HepG2 (cell line): Measurements from ENCODE around the gene CARD8. TPM values are rescaled to one million over a fixed set of nuclear protein-coding genes. Genes with fewer than 3 reads are reported as not detected.

Experiments
- ATAC-seq: fragments of 200-7000 bp; cut with Tn5 transposase; 3 replicates; pipeline ENCODE4 v1.9.1; 2020; ENCODE audit warnings: mild to moderate bottlenecking, moderate library complexity
- BruUV-seq: library from RNA; stranded (reverse); fragments of 400-500 nt; replicated peaks from 2 replicates; lab custom pipeline; 2021; lab: Mats Ljungman, UMichigan
- CTCF ChIA-PET: fragments of 300-600 bp; formaldehyde crosslinking; extraction: SDS; loops from one replicate; lab custom pipeline; 2021; ENCODE audit warnings: low total read pairs, inconsistent platforms, low intra/inter-chr PET ratio; lab: Yijun Ruan, JAX
- POLR2A ChIA-PET: fragments of 350-600 bp; sonication (Branson Sonifier 250); formaldehyde crosslinking; loops from one replicate; lab custom pipeline; 2020; ENCODE audit warnings: antibody characterized with exemption, inconsistent platforms; lab: Yijun Ruan, JAX
- DNase-seq: peaks from one replicate; pipeline ENCODE4 v3.0.0-alpha.2; 2015; ENCODE audit warnings: low spot score
- FAIRE-seq: peaks from 3 replicates; lab custom pipeline; 2011; peaks lifted over from hg19 to GRCh38; lab: Jason Lieb, UNC
- H2AFZ ChIP-seq: one replicate; pipeline ENCODE4 v1.6.1; 2011; ENCODE audit warnings: low read length, inconsistent platforms
- H3K27ac ChIP-seq: fragments of 300-600 bp; 3 replicates; pipeline ENCODE4 v1.8.0; 2011; ENCODE audit warnings: mixed run types, mild to moderate bottlenecking, mixed read lengths, low read length, inconsistent platforms; ENCODE audit not compliant: insufficient read depth; ENCODE audit errors: extremely low read length
- H3K27me3 ChIP-seq, 2 experiments: fragments of 200-600 bp in 1 of 2; 2 replicates in 1 of 2; 3 replicates in 1 of 2; pipeline versions ENCODE4 v1.6.0 to v1.8.0; 2011; ENCODE audit warnings: low read length in 2 of 2, mild to moderate bottlenecking in 2 of 2, moderate library complexity in 2 of 2, inconsistent platforms in 1 of 2; ENCODE audit not compliant: insufficient read depth in 2 of 2, control insufficient read depth in 1 of 2
- H3K36me3 ChIP-seq, 2 experiments: fragments of 200-600 bp in 1 of 2; replicated peaks in 1 of 2; 2 replicates in 1 of 2; 3 replicates in 1 of 2; pipeline versions ENCODE4 v1.5.1 to v1.8.0; 2011; ENCODE audit warnings: low read length in 2 of 2, inconsistent platforms in 1 of 2; ENCODE audit not compliant: insufficient read depth in 2 of 2, control insufficient read depth in 1 of 2
- H3K4me1 ChIP-seq: 2 replicates; pipeline ENCODE4 v1.5.1; 2012; ENCODE audit warnings: low read length, inconsistent platforms; ENCODE audit not compliant: insufficient read depth
- H3K4me2 ChIP-seq: 2 replicates; pipeline ENCODE4 v1.6.0; 2011; ENCODE audit warnings: low read depth, low read length, inconsistent platforms
- H3K4me3 ChIP-seq, 3 experiments: fragments of 200-600 bp in 1 of 3; sonication (generic), shearing (Covaris generic) in 1 of 3; replicated peaks in 1 of 3; 2 replicates each; pipeline ENCODE4 v1.5.1; 2011 to 2016; ENCODE audit warnings: low read length in 3 of 3, inconsistent platforms in 2 of 3, low read depth in 2 of 3, mild to moderate bottlenecking in 2 of 3, control low read depth in 1 of 3, mixed read lengths in 1 of 3; ENCODE audit not compliant: insufficient read depth in 1 of 3
- H3K79me2 ChIP-seq: one replicate; pipeline ENCODE4 v1.6.1; 2011; ENCODE audit warnings: low read length, inconsistent platforms; ENCODE audit not compliant: insufficient read depth
- H3K9ac ChIP-seq: 2 replicates; pipeline ENCODE4 v1.6.0; 2011; ENCODE audit warnings: mild to moderate bottlenecking, low read depth, low read length, inconsistent platforms; ENCODE audit not compliant: insufficient read depth
- H3K9me3 ChIP-seq: 2 replicates; pipeline ENCODE4 v1.5.1; 2012; ENCODE audit warnings: mild to moderate bottlenecking, low read length
- H4K20me1 ChIP-seq: 2 replicates; pipeline ENCODE4 v1.6.0; 2011; ENCODE audit warnings: inconsistent platforms, mild to moderate bottlenecking, low read length, moderate library complexity; ENCODE audit not compliant: insufficient read depth
- POLR2AphosphoS5 ChIP-seq: IDR thresholded peaks from 2 replicates; pipeline ENCODE4 v1.6.1; 2012; ENCODE audit warnings: low read depth, low read length
- ZC3H13 ChIP-seq: sonication (generic); formaldehyde crosslinking; IDR thresholded peaks from 2 replicates; pipeline ENCODE4 v1.8.1; 2023; ENCODE audit warnings: mild to moderate bottlenecking, missing genetic modification reagents, moderate library complexity
- ZFYVE20 ChIP-seq: sonication (generic); formaldehyde crosslinking; IDR thresholded peaks from 2 replicates; pipeline ENCODE4 v1.8.0; 2023; ENCODE audit warnings: low read depth, mild to moderate bottlenecking, moderate library complexity, missing genetic modification reagents, borderline replicate concordance
- ZNF337 ChIP-seq: sonication (generic); formaldehyde crosslinking; IDR thresholded peaks from 2 replicates; pipeline ENCODE4 v1.5.1; 2020; ENCODE audit warnings: missing genetic modification reagents, low read depth, mild to moderate bottlenecking, borderline replicate concordance
- WGBS: methylation state at CpG from one replicate; pipeline ENCODE4 v1.1.6; 2017; ENCODE audit warnings: low lambda C conversion rate; 5-methylcytosine and 5-hydroxymethylcytosine counted together
- in situ Hi-C: cut with HindIII; loops from 2 replicates; pipeline ENCODE4 v1.10.0; 2017; ENCODE audit warnings: low pct_unique_long_range_greater_than_20kb; ENCODE audit not compliant: extremely low pct_ligation_motif_present
- intact Hi-C: fragments of 100-400 bp; cut with micrococcal nuclease; formaldehyde crosslinking; loops from one replicate; pipeline ENCODE4 v1.10.0; 2022; ENCODE audit not compliant: unreplicated experiment
- polyA plus RNA-seq, 8 experiments: library from polyadenylated mRNA; depleted of rRNA in 3 of 8; stranded (reverse) in 7 of 8; unstranded in 1 of 8; fragments of >200 nt; fragmentation: Illumina TruSeq in 4 of 8; extraction: Trizol in 4 of 8; gene quantifications; 2 replicates each; pipeline versions ENCODE4 v1.2.1 to v1.2.3, GENCODE V29; 2011 to 2016; ENCODE audit warnings: low read depth in 4 of 8, missing spikeins in 1 of 8, mixed read lengths in 1 of 8; ENCODE audit not compliant: insufficient read depth in 1 of 8
- total RNA-seq, 5 experiments: library from RNA; depleted of rRNA; stranded (reverse); fragments of >200 nt; fragmentation: Illumina TruSeq; extraction: Trizol; gene quantifications; 2 replicates each; pipeline ENCODE4 v1.2.3, GENCODE V29; 2016; ENCODE audit warnings: low read depth in 1 of 5
- TF ChIP-seq, protein P1 (sequence below): sonication (generic); formaldehyde crosslinking; IDR thresholded peaks from 2 replicates; pipeline ENCODE4 v1.4.0; 2020; ENCODE audit warnings: mild to moderate bottlenecking, low read depth, missing genetic modification reagents

CARD8 gene
- total and polyA plus RNA-seq, 2 of the 13 experiments (the other 11 are each of a cell fraction or from before 2014, with no cell fraction given): 15.0 to 19.2 TPM

DNA sequence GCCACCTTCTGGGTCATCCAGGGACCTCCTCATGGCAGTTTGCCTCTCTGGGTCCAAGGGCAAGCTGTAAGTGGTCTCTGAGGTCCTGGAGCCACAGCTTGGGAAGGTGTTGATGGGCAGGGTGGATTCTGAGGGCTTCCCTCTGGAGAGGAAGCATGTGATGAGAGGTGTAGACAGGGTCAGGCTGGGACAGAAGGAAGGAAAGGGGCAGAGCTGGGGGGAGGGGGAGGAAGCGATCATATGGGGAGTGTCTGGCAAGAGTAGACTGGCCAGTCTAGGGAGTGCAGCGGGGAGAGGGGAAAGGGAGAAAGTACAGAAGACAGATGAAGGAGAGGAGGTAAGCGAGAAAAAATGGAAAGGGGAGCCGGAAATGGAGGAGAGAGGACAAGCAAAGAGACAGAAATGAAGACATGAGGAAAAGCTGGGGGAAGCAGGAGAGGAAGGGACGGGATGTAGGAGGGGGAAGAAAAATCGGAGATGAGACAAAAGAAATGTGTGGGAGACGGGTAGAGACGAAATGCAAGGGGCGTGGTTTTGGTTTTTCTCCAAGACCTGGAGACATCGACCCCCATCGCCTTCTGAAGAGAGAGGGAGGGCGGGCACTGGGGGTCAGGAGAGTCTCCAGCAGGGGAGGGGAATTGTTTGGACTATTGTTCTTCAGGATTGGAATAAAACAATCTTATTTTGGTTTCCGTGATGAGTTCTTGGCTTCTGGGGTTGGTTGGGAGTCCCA lies 58.6 kb downstream of the CARD8 start:
- Histone ChIP-seq H3K27me3 (no peaks in the 10 kb centered on the region), H3K79me2 (no peaks in the 10 kb centered on the region), H3K27ac (no peak overlapping the region), H3K9ac (no peak overlapping the region), H3K4me2 (no peak overlapping the region), H4K20me1 (no peaks in the 10 kb centered on the region), H3K9me3 (no peaks in the 10 kb centered on the region), H2AFZ (no peak overlapping the region), H3K4me3 (no peak overlapping the region), H3K4me1 (no peaks in the 10 kb centered on the region), H3K36me3 (no peaks in the 10 kb centered on the region)
- 72% methylated on average over 13 of the region's 13 CpGs for WGBS
- no peak for DNase-seq
- TF ChIP-seq ZFYVE20 (CRISPR knock-in tag): no peak
- TF ChIP-seq, protein P1, sequence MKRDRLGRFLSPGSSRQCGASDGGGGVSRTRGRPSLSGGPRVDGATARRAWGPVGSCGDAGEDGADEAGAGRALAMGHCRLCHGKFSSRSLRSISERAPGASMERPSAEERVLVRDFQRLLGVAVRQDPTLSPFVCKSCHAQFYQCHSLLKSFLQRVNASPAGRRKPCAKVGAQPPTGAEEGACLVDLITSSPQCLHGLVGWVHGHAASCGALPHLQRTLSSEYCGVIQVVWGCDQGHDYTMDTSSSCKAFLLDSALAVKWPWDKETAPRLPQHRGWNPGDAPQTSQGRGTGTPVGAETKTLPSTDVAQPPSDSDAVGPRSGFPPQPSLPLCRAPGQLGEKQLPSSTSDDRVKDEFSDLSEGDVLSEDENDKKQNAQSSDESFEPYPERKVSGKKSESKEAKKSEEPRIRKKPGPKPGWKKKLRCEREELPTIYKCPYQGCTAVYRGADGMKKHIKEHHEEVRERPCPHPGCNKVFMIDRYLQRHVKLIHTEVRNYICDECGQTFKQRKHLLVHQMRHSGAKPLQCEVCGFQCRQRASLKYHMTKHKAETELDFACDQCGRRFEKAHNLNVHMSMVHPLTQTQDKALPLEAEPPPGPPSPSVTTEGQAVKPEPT (CRISPR knock-in tag): no peak
- TF ChIP-seq POLR2AphosphoS5: no peak
- no peak for TF ChIP-seq ZNF337
- peak; percentile 61; the same call in 1 of the 2 replicates for TF ChIP-seq ZC3H13 (CRISPR knock-in tag)
- FAIRE-seq: no peak
- CTCF ChIA-PET: no interaction called here
- no TSS peak for BruUV-seq
- ATAC-seq: peak; percentile 38
- POLR2A ChIA-PET: interaction anchor here (0.6 kb wide), 1 partner anchor 23 kb away, joined by 3 read pairs; no protein-coding TSS in a partner anchor
- in situ Hi-C loops: no loop called here
- intact Hi-C loops: no loop called here
